Mucosa of descending colon (tissue), 3 donors: ENCODE measurements around the gene ZBTB7C. TPM values are rescaled to one million over a fixed set of nuclear protein-coding genes. Genes with fewer than 3 reads are reported as not detected.

ENCODE experiments used
- ATAC-seq: fragments of 200-7000 bp; cut with Tn5 transposase; one replicate; pipeline ENCODE4 v1.9.1; 2020; ENCODE audit warnings: mild to moderate bottlenecking, moderate library complexity
- DNase-seq, 3 donors: peaks; one replicate each; pipeline ENCODE4 v3.0.0-alpha.2; 2020
- H3K36me3 ChIP-seq: fragments of 200-600 bp; one replicate; pipeline ENCODE4 v1.8.0; 2021; ENCODE audit warnings: low read depth, mild to moderate bottlenecking
- H3K4me1 ChIP-seq: fragments of 200-600 bp; one replicate; pipeline ENCODE4 v1.8.0; 2021; ENCODE audit warnings: low read depth, mild to moderate bottlenecking
- H3K4me3 ChIP-seq: fragments of 200-600 bp; one replicate; pipeline ENCODE4 v1.8.0; 2021; ENCODE audit warnings: mild to moderate bottlenecking
- H3K9me3 ChIP-seq: fragments of 200-600 bp; one replicate; pipeline ENCODE4 v1.8.0; 2021; ENCODE audit warnings: mild to moderate bottlenecking
- intact Hi-C, 2 donors: fragments of 100-400 bp; cut with DNase I in 1 of 2; cut with micrococcal nuclease in 1 of 2; formaldehyde crosslinking; loops; one replicate each; pipeline versions ENCODE4 v1.11.0 to v1.11.1; 2022; cut with DNase I, micrococcal nuclease
- total RNA-seq, 3 donors: library from RNA; stranded (reverse); fragmentation: NEBNext Ultra II Directional in 2 of 3; extraction: Animal tissue kit (Norgen Biotek cat#: 25700) in 2 of 3; gene quantifications; one replicate each; pipeline versions ENCODE4 v1.2.1 to v1.2.4, GENCODE V29; 2021 to 2023
- TF ChIP-seq, protein P1 (sequence below): fragments of 200-600 bp; IDR thresholded peaks from one replicate; pipeline ENCODE4 v1.8.0; 2022; ENCODE audit warnings: antibody characterized with exemption, mild to moderate bottlenecking
- donor health status: DM: no; HTN: no; CAD: no; lungs with moderate emphysema.
- donor health status: DM: no; HTN: no; CAD: no.
- donor health status: DM: no; HTN: yes; CAD: no.

ZBTB7C gene
- total RNA-seq, 3 donors from 2014 or later, result 20.8 to 56.6 (median 38.2) TPM

GRCh38 chr18:48335829-48336228 is 73.4 kb downstream of the ZBTB7C start:
- intact Hi-C loops, result no loop called here

DNA sequence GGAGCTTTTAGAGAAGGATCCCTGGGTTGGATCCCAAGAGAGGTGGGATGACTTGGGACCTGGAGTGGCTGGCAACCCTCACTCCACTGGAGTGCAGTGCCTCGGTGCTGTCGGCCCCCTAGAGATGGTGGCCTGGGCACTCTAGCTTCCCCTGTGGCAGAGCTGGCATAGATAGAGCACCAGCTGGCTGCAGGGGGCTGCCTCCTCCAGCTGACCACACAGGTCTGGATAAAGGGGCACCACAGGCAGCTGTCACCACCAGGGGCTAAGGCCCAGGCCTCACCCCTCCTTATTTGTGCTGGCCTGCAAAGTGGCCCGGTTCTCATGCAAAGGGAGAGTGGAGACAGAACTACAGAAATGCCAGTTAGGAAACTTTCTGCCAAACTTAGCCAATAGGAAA is 74.3 kb downstream of the ZBTB7C start:
- no peaks in the 10 kb centered on the region for H3K9me3 ChIP-seq
- H3K4me1 ChIP-seq, result no peaks in the 10 kb centered on the region
- no peaks in the 10 kb centered on the region for H3K36me3 ChIP-seq
- ATAC-seq, result no peak
- no peak overlapping the region for H3K4me3 ChIP-seq
- DNase-seq, result no peak
- intact Hi-C loops, result no loop called here
- TF ChIP-seq, protein P1, sequence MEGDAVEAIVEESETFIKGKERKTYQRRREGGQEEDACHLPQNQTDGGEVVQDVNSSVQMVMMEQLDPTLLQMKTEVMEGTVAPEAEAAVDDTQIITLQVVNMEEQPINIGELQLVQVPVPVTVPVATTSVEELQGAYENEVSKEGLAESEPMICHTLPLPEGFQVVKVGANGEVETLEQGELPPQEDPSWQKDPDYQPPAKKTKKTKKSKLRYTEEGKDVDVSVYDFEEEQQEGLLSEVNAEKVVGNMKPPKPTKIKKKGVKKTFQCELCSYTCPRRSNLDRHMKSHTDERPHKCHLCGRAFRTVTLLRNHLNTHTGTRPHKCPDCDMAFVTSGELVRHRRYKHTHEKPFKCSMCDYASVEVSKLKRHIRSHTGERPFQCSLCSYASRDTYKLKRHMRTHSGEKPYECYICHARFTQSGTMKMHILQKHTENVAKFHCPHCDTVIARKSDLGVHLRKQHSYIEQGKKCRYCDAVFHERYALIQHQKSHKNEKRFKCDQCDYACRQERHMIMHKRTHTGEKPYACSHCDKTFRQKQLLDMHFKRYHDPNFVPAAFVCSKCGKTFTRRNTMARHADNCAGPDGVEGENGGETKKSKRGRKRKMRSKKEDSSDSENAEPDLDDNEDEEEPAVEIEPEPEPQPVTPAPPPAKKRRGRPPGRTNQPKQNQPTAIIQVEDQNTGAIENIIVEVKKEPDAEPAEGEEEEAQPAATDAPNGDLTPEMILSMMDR, result no peak

More at GRCh38 chr18:48335829-48336228, 73.4 kb downstream of the ZBTB7C start:
- TF ChIP-seq, protein P1, result no peak
- H3K9me3 ChIP-seq, result no peaks in the 10 kb centered on the region
- H3K4me3 ChIP-seq, result no peak overlapping the region
- ATAC-seq, result no peak
- H3K36me3 ChIP-seq, result no peaks in the 10 kb centered on the region
- no peak for DNase-seq
- H3K4me1 ChIP-seq, result no peaks in the 10 kb centered on the region

GRCh38 chr18:48333563-48333962 is 75.6 kb downstream of the ZBTB7C start:
- TF ChIP-seq, protein P1, result no peak
- DNase-seq, result no peak
- no peak for ATAC-seq
- no peaks in the 10 kb centered on the region for H3K36me3 ChIP-seq
- no peaks in the 10 kb centered on the region for H3K9me3 ChIP-seq
- intact Hi-C loops, result no loop called here
- no peak overlapping the region for H3K4me3 ChIP-seq
- H3K4me1 ChIP-seq, result no peaks in the 10 kb centered on the region

- DNase-seq (no peak), ATAC-seq (peak; percentile 17)
- Histone ChIP-seq H3K4me1 (no peaks in the 10 kb centered on the region), H3K4me3 (no peak overlapping the region), H3K9me3 (no peaks in the 10 kb centered on the region), H3K36me3 (no peaks in the 10 kb centered on the region)
- intact Hi-C loops, result no loop called here
- TF ChIP-seq, protein P1, result no peak
These were observed 78.9 kb downstream of the ZBTB7C start for GRCh38 chr18:48330016-48330991.

DNA sequence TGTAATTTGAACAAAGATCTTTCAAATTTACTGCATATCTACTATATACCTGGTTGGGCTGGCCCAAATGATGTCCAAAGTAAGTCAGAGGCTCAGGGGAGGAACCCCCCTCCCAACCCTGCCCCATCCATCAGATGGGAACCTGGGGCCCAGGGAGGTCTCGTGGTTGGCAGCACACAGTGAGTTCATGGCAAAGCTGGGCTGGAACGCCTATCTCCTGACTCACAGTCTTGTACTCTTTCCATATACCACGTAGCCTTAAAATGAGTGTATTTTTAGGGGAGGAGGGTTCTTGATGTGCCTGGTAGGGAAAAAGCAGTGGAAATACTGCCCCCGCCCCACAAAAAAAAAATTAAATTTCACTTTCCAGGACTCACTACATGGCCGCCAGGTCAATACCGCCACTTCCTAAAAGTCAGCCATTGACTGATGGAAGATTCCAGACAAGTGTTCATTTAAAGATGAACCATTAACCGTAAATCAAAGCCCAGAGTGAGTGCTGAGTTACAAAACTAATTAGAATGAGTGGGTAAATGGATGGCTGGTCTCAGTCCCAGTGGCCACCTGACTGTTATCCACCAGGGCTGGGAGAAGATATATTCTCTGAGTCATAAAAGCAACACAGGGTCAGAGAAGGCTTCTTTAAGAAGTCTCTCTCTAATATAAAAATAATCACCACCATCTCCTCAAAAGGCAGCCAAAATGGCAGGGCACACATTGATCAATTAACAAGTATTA is 80.5 kb downstream of the ZBTB7C start:
- Histone ChIP-seq H3K4me3 (no peak overlapping the region), H3K36me3 (no peaks in the 10 kb centered on the region), H3K9me3 (no peaks in the 10 kb centered on the region), H3K4me1 (no peaks in the 10 kb centered on the region)
- TF ChIP-seq, protein P1, result no peak
- DNase-seq, result no peak
- intact Hi-C loops, result no loop called here
- ATAC-seq, result no peak
